Gastrocnemius medialis (tissue), 4 donors: ENCODE data around the gene MAB21L3. TPM values are rescaled to one million over a fixed set of nuclear protein-coding genes. Genes with fewer than 3 reads are reported as not detected.

ENCODE experiments used
- ATAC-seq, 2 donors: fragments of 150-250 bp; one replicate each; pipeline ENCODE4 v1.9.1; 2016
- DNase-seq, 2 donors: peaks; one replicate each; pipeline ENCODE4 v3.0.0-alpha.2; 2019
- H3K27ac ChIP-seq, 4 donors: fragments of 200-600 bp; sonication (generic); 1 replicate in 1 of 4; 2 replicates in 3 of 4; pipeline ENCODE4 v1.5.1; 2016 to 2018; ENCODE audit warnings: mild to moderate bottlenecking in 2 of 4, moderate library complexity in 1 of 4
- H3K27me3 ChIP-seq, 3 donors: fragments of 200-600 bp; sonication (generic) in 2 of 3; 1 replicate in 1 of 3; 2 replicates in 2 of 3; pipeline versions ENCODE4 v1.5.1 to v1.6.0; 2016 to 2019; ENCODE audit warnings: mild to moderate bottlenecking in 1 of 3, moderate library complexity in 1 of 3
- H3K36me3 ChIP-seq, 2 donors: fragments of 200-600 bp; sonication (generic) in 1 of 2; one replicate each; pipeline ENCODE4 v1.5.1; 2017 to 2018
- H3K4me1 ChIP-seq, 2 donors: fragments of 200-600 bp; sonication (generic) in 1 of 2; one replicate each; pipeline ENCODE4 v1.5.1; 2016 to 2017; ENCODE audit warnings: mild to moderate bottlenecking in 2 of 2
- H3K4me3 ChIP-seq, 4 donors: fragments of 200-600 bp; sonication (generic) in 3 of 4; 1 replicate in 1 of 4; 2 replicates in 3 of 4; pipeline ENCODE4 v1.5.1; 2016 to 2019; ENCODE audit warnings: mild to moderate bottlenecking in 2 of 4
- H3K9me3 ChIP-seq, 3 donors: fragments of 200-600 bp; sonication (generic) in 2 of 3; 1 replicate in 1 of 3; 2 replicates in 2 of 3; pipeline ENCODE4 v1.5.1; 2016 to 2019
- POLR2A ChIP-seq, 2 donors: fragments of 450-650 bp; IDR thresholded peaks; one replicate each; pipeline ENCODE4 v1.6.1; 2017; ENCODE audit warnings: antibody characterized with exemption in 2 of 2, mild to moderate bottlenecking in 2 of 2, moderate library complexity in 2 of 2
- in situ Hi-C, 4 donors: fragments of 200-750 bp; cut with MboI; loops; one replicate each; pipeline versions ENCODE4 v1.15.0 to v1.8.0; 2017; ENCODE audit warnings: low sequenced_read_pairs in 4 of 4
- intact Hi-C: fragments of 100-400 bp; cut with DNase I; formaldehyde crosslinking; loops from one replicate; pipeline ENCODE4 v1.15.1; 2023; ENCODE audit warnings: low total_unique reads
- total RNA-seq, 4 donors: library from RNA; depleted of rRNA; stranded (reverse); fragments of >200 nt; gene quantifications; one replicate each; pipeline versions ENCODE4 v1.1.0 to v1.2.3, GENCODE V29; 2016
- TF ChIP-seq, protein P1 (sequence below), 5 experiments: fragments of 450-650 bp in 3 of 5; fragments of 200-600 bp in 2 of 5; sonication (generic) in 2 of 5; IDR thresholded peaks in 4 of 5; conservative IDR thresholded peaks in 1 of 5; 1 replicate in 4 of 5; 2 replicates in 1 of 5; pipeline ENCODE4 v1.5.1; 2016 to 2019; ENCODE audit warnings: antibody characterized with exemption in 5 of 5, mild to moderate bottlenecking in 3 of 5, moderate library complexity in 3 of 5

The MAB21L3 gene
- total RNA-seq, 4 donors from 2014 or later: 0.07 to 2.0 (median 0.16) TPM; not detected in 1

DNA sequence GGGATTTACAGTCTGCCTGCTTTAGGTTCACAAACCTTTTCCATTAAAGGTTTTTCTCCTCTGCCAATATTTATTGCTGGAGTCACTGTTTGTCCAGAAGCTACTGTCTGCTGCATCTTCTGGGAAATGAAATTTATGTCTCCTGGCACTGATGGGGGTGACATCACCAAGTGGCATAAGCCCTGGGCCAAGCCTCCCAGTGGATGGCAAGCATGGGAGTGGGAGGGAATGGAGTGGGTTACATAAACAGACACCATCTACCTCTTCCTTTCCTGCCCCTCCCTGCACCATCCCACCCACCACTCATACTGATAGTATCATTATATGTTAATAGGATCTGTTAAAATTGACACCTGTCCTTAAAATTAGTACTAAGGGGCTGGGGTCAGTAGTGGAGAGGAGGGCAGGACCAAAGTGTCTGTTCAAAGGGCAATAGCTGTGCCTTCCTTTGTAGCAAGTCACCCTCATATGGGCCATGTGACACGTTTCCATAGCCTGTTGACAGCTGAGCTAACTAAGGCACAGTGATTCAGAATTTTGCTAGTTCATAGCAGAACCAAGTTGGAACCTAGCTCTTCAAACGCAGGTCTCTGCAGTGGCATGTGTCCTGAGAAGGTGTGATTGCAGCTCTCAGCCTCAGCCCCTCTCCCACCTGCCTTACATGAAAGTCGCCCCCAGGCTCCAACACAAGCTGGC, 71.0 kb downstream of the MAB21L3 start:
- Histone ChIP-seq H3K27ac (peak overlapping the region in 2 of 4 donors; percentile 22 to 65), H3K36me3 (no peaks in the 10 kb centered on the region), H3K4me1 (no peaks in the 10 kb centered on the region), H3K4me3 (no peak overlapping the region), H3K9me3 (no peaks in the 10 kb centered on the region), H3K27me3 (no peaks in the 10 kb centered on the region)
- TF ChIP-seq, protein P1, sequence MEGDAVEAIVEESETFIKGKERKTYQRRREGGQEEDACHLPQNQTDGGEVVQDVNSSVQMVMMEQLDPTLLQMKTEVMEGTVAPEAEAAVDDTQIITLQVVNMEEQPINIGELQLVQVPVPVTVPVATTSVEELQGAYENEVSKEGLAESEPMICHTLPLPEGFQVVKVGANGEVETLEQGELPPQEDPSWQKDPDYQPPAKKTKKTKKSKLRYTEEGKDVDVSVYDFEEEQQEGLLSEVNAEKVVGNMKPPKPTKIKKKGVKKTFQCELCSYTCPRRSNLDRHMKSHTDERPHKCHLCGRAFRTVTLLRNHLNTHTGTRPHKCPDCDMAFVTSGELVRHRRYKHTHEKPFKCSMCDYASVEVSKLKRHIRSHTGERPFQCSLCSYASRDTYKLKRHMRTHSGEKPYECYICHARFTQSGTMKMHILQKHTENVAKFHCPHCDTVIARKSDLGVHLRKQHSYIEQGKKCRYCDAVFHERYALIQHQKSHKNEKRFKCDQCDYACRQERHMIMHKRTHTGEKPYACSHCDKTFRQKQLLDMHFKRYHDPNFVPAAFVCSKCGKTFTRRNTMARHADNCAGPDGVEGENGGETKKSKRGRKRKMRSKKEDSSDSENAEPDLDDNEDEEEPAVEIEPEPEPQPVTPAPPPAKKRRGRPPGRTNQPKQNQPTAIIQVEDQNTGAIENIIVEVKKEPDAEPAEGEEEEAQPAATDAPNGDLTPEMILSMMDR (IDR thresholded peaks at IDR 0.05 in 4 of 5, conservative IDR thresholded peaks at IDR 0.05 in 1 of 5): no peak
- no peak for TF ChIP-seq POLR2A (IDR thresholded peaks at IDR 0.05)
- DNase-seq (peak in 1 of 2 donors; percentile 19), ATAC-seq (peak; percentile 78 to 87)
- in situ Hi-C loops (no loop called here), intact Hi-C loops (no loop called here)

Other genes with a start within 250 kb of the MAB21L3 start
- under 1 TPM; 0.15 to 0.62 (median 0.41) TPM for gene SLC22A15, start 134.9 kb upstream of the MAB21L3 start, total RNA-seq